ENCODE data around the gene EIF2B2.
"Not testable (repeated sequence)": the region's sequence is repeated elsewhere in the genome, so short reads cannot be mapped to it uniquely, and the experiment has no call there.

The EIF2B2 gene

GRCh38 chr14:74988993-74989392, 13.7 kb upstream of the EIF2B2 start:
- DNase-seq (ENCODE audit: low read depth in 2 of 2), result no peak

- DNase-seq (ENCODE audit: low read depth in 2 of 2), result not testable (repeated sequence)
Measured at GRCh38 chr14:74994182-74994581, 8.5 kb upstream of the EIF2B2 start.

GRCh38 chr14:74995781-74996180, 6.9 kb upstream of the EIF2B2 start:
- not testable (repeated sequence) for DNase-seq (ENCODE audit: low read depth in 2 of 2)

- no peak for DNase-seq (ENCODE audit: low read depth in 2 of 2)
Measured at GRCh38 chr14:75001261-75001660, 1.5 kb upstream of the EIF2B2 start.

GRCh38 chr14:75001899-75002298, 822 bp upstream of the EIF2B2 start:
- no peak for DNase-seq (ENCODE audit: low read depth in 2 of 2)

- DNase-seq (ENCODE audit: low read depth in 2 of 2), result no peak
Measured at GRCh38 chr14:75003250-75004027, 718 bp downstream of the EIF2B2 start.

GRCh38 chr14:75005357-75005756, 2.6 kb downstream of the EIF2B2 start:
- no peak for DNase-seq (ENCODE audit: low read depth in 2 of 2)

GRCh38 chr14:75009176-75009575, 6.5 kb downstream of the EIF2B2 start:
- no peak for DNase-seq (ENCODE audit: low read depth in 2 of 2)

GRCh38 chr14:75010472-75011093, 7.9 kb downstream of the EIF2B2 start:
- no peak for DNase-seq (ENCODE audit: low read depth in 2 of 2)

- DNase-seq (ENCODE audit: low read depth in 2 of 2), result no peak
Measured at GRCh38 chr14:75011356-75011994, 8.8 kb downstream of the EIF2B2 start.

- DNase-seq (ENCODE audit: low read depth in 2 of 2), result no peak
Measured at GRCh38 chr14:75013290-75013689, 10.6 kb downstream of the EIF2B2 start.

GRCh38 chr14:75015496-75015895, 12.8 kb downstream of the EIF2B2 start:
- no peak for DNase-seq (ENCODE audit: low read depth in 2 of 2)

GRCh38 chr14:75016815-75017214, 14.1 kb downstream of the EIF2B2 start:
- DNase-seq (ENCODE audit: low read depth in 2 of 2), result no peak

- DNase-seq (ENCODE audit: low read depth in 2 of 2), result no peak
Measured at GRCh38 chr14:75018694-75019093, 16.0 kb downstream of the EIF2B2 start.

- no peak for DNase-seq (ENCODE audit: low read depth in 2 of 2)
Measured at GRCh38 chr14:75022655-75023054, 19.9 kb downstream of the EIF2B2 start.

GRCh38 chr14:75023108-75023507, 20.4 kb downstream of the EIF2B2 start:
- no peak for DNase-seq (ENCODE audit: low read depth in 2 of 2)

GRCh38 chr14:75025082-75025481, 22.4 kb downstream of the EIF2B2 start:
- DNase-seq (ENCODE audit: low read depth in 2 of 2), result no peak

- DNase-seq (ENCODE audit: low read depth in 2 of 2), result no peak
Measured at GRCh38 chr14:75025876-75026275, 23.2 kb downstream of the EIF2B2 start.

GRCh38 chr14:75030147-75030546, 27.4 kb downstream of the EIF2B2 start:
- no peak for DNase-seq (ENCODE audit: low read depth in 2 of 2)

- no peak for DNase-seq (ENCODE audit: low read depth in 2 of 2)
Measured at GRCh38 chr14:75032939-75033338, 30.2 kb downstream of the EIF2B2 start.

GRCh38 chr14:75040507-75040906, 37.8 kb downstream of the EIF2B2 start:
- DNase-seq (ENCODE audit: low read depth in 2 of 2), result no peak

GRCh38 chr14:75040959-75041358, 38.2 kb downstream of the EIF2B2 start:
- DNase-seq (ENCODE audit: low read depth in 2 of 2), result no peak

- DNase-seq (ENCODE audit: low read depth in 2 of 2), result no peak
Measured at GRCh38 chr14:75041613-75042012, 38.9 kb downstream of the EIF2B2 start.
